Measurements from ENCODE around the gene MRNIP.

The MRNIP gene

DNA sequence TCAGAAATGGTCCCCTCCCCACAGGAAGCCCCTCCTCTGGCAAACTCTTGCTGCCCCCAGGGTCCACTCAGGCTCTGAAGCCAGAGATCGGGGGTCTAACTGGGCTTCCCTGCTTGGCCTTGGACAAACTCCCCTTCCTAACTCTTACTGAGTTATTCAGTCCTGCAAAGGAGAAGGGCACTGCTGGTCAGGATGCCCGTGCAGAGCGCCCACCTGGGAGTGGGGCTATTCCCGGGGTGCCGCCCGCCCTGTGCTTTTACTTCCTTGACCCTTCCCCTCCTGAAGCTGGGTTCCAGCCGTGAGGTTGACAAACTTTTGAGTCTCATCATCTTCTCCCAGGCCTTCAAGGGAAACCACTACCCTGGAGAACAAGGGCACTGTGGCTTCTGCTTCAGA is 44.1 kb upstream of the MRNIP start:
- Histone ChIP-seq H3K27ac (ENCODE audit: low read depth, low read length) (no peak overlapping the region), H3K9me2 (replicated peaks; ENCODE audit: control insufficient read depth, low read length) (no peaks in the 10 kb centered on the region), H3K4me2 (ENCODE audit: low read length) (no peak overlapping the region), H3K79me2 (ENCODE audit: control insufficient read depth, low read length) (peaks cover 30% of the 10 kb centered on the region), H3K4me1 (ENCODE audit: control insufficient read depth, low read length) (peaks cover 17% of the 10 kb centered on the region), H3K9me3 (ENCODE audit: control insufficient read depth, insufficient read depth, low read length) (no peaks in the 10 kb centered on the region), H3K36me3 (ENCODE audit: control insufficient read depth, low read length) (peaks cover 63% of the 10 kb centered on the region), H3K4me3 (ENCODE audit: low read length) (no peak overlapping the region), H3K27me3 (ENCODE audit: control insufficient read depth, low read length) (no peaks in the 10 kb centered on the region), H4K20me1 (ENCODE audit: control insufficient read depth, insufficient read depth, low read depth, low read length) (peaks cover 7% of the 10 kb centered on the region), H3F3A (ENCODE audit: control insufficient read depth, insufficient read depth) (no peaks in the 10 kb centered on the region)
- TF ChIP-seq, protein P1, sequence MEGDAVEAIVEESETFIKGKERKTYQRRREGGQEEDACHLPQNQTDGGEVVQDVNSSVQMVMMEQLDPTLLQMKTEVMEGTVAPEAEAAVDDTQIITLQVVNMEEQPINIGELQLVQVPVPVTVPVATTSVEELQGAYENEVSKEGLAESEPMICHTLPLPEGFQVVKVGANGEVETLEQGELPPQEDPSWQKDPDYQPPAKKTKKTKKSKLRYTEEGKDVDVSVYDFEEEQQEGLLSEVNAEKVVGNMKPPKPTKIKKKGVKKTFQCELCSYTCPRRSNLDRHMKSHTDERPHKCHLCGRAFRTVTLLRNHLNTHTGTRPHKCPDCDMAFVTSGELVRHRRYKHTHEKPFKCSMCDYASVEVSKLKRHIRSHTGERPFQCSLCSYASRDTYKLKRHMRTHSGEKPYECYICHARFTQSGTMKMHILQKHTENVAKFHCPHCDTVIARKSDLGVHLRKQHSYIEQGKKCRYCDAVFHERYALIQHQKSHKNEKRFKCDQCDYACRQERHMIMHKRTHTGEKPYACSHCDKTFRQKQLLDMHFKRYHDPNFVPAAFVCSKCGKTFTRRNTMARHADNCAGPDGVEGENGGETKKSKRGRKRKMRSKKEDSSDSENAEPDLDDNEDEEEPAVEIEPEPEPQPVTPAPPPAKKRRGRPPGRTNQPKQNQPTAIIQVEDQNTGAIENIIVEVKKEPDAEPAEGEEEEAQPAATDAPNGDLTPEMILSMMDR (IDR thresholded peaks at IDR 0.05; ENCODE audit: low read depth, low read length, poor library complexity, severe bottlenecking), result no peak
- TF ChIP-seq EZH2phosphoT487 (IDR thresholded peaks at IDR 0.05; ENCODE audit: borderline replicate concordance, low read length), result no peak

DNA sequence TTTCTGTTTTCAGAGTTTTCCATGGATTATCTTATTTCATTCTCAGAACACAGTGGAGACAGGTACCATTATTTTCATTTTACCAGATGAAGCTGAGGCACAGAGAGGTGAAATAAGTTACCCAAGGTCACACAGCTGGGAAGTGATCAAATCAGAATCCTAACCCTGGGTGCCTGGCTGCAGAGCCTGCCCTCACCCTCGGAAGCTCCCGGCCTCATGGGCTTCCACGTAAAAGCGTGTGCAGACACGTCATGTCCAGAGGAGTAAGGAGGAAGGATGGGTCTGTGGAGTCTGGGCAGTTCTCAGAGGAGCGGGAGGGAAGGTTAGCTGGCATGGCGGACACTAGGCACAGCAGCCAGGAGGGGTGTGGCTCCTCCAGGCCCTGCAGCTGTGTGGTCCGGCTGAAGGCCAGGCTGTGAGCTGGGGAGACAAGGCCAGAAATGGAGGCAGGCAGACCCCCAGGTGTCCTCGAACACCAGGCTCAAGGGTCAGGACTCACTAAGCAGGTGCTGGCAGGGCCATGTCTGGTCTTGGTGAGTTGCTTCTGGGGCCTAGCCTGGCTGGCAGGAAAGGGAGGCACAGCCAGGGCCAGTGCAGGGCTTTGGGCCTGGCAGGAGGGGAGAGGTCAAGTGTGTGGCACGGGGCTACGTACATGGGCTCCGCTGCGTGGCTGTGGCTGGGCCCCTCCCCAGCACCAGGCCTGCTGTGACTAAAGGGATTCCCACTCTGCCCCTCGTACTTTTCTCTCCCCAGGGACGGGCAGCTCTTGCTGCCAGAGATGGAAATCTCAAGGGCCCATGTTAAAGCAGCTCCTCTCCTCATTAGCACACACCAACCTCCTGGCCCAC is 43.5 kb upstream of the MRNIP start:
- Histone ChIP-seq H3K9me2 (replicated peaks; ENCODE audit: control insufficient read depth, low read length) (no peaks in the 10 kb centered on the region), H4K20me1 (ENCODE audit: control insufficient read depth, insufficient read depth, low read depth, low read length) (peaks cover 7% of the 10 kb centered on the region), H3F3A (ENCODE audit: control insufficient read depth, insufficient read depth) (no peaks in the 10 kb centered on the region), H3K4me2 (ENCODE audit: low read length) (no peak overlapping the region), H3K27me3 (ENCODE audit: control insufficient read depth, low read length) (no peaks in the 10 kb centered on the region), H3K36me3 (ENCODE audit: control insufficient read depth, low read length) (peaks cover 67% of the 10 kb centered on the region), H3K4me1 (ENCODE audit: control insufficient read depth, low read length) (peaks cover 17% of the 10 kb centered on the region), H3K9me3 (ENCODE audit: control insufficient read depth, insufficient read depth, low read length) (no peaks in the 10 kb centered on the region), H3K79me2 (ENCODE audit: control insufficient read depth, low read length) (peaks cover 28% of the 10 kb centered on the region), H3K4me3 (ENCODE audit: low read length) (no peak overlapping the region), H3K27ac (ENCODE audit: low read depth, low read length) (no peak overlapping the region)
- TF ChIP-seq EZH2phosphoT487 (IDR thresholded peaks at IDR 0.05; ENCODE audit: borderline replicate concordance, low read length), result no peak
- TF ChIP-seq, protein P1 (IDR thresholded peaks at IDR 0.05; ENCODE audit: low read depth, low read length, poor library complexity, severe bottlenecking), result no peak

DNA sequence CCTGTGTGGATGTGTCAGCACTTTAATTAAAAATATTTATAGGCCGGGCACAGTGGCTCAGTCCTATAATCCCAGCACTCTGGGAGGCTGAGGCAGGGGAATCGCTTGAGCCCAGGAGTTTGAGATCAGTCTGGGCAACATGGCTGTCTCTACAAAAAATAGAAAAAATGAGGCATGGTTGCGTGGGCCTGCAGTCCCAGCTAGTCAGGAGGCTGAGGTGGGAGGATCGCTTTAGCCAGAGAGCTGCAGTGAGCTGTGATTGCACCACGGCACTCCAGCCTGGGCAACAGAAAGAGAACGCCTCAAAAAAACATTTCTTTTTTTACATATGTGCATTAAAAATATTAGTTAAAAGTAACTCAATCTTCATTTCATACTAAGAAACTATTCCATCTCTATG is 42.8 kb upstream of the MRNIP start:
- Histone ChIP-seq H3F3A (ENCODE audit: control insufficient read depth, insufficient read depth) (no peaks in the 10 kb centered on the region), H4K20me1 (ENCODE audit: control insufficient read depth, insufficient read depth, low read depth, low read length) (peaks cover 3% of the 10 kb centered on the region), H3K4me3 (ENCODE audit: low read length) (no peak overlapping the region), H3K4me1 (ENCODE audit: control insufficient read depth, low read length) (peaks cover 12% of the 10 kb centered on the region), H3K9me2 (replicated peaks; ENCODE audit: control insufficient read depth, low read length) (no peaks in the 10 kb centered on the region), H3K4me2 (ENCODE audit: low read length) (no peak overlapping the region), H3K27ac (ENCODE audit: low read depth, low read length) (no peak overlapping the region), H3K9me3 (ENCODE audit: control insufficient read depth, insufficient read depth, low read length) (no peaks in the 10 kb centered on the region), H3K79me2 (ENCODE audit: control insufficient read depth, low read length) (peaks cover 21% of the 10 kb centered on the region), H3K27me3 (ENCODE audit: control insufficient read depth, low read length) (no peaks in the 10 kb centered on the region), H3K36me3 (ENCODE audit: control insufficient read depth, low read length) (peaks cover 65% of the 10 kb centered on the region)
- TF ChIP-seq, protein P1 (IDR thresholded peaks at IDR 0.05; ENCODE audit: low read depth, low read length, poor library complexity, severe bottlenecking), result no peak
- no peak for TF ChIP-seq EZH2phosphoT487 (IDR thresholded peaks at IDR 0.05; ENCODE audit: borderline replicate concordance, low read length)
